SW 1271 (cell line): ENCODE measurements around the gene MESP2.
"Not testable (repeated sequence)": the region's sequence is repeated elsewhere in the genome, so short reads cannot be mapped to it uniquely, and the experiment has no call there.

Experiments
- DNase-seq, 2 experiments: peaks; one replicate each; lab custom pipeline; 2025; lab: John Stamatoyannopoulos, UW

MESP2 gene

GRCh38 chr15:89781055-89781454, 4.9 kb downstream of the MESP2 start:
- no peak for DNase-seq

- DNase-seq = no peak
Observed at GRCh38 chr15:89781891-89782618, 5.9 kb downstream of the MESP2 start.

GRCh38 chr15:89782619-89782950, 6.5 kb downstream of the MESP2 start:
- not testable (repeated sequence) for DNase-seq

- DNase-seq = no peak
Observed at GRCh38 chr15:89783111-89783860, 7.2 kb downstream of the MESP2 start.

DNA sequence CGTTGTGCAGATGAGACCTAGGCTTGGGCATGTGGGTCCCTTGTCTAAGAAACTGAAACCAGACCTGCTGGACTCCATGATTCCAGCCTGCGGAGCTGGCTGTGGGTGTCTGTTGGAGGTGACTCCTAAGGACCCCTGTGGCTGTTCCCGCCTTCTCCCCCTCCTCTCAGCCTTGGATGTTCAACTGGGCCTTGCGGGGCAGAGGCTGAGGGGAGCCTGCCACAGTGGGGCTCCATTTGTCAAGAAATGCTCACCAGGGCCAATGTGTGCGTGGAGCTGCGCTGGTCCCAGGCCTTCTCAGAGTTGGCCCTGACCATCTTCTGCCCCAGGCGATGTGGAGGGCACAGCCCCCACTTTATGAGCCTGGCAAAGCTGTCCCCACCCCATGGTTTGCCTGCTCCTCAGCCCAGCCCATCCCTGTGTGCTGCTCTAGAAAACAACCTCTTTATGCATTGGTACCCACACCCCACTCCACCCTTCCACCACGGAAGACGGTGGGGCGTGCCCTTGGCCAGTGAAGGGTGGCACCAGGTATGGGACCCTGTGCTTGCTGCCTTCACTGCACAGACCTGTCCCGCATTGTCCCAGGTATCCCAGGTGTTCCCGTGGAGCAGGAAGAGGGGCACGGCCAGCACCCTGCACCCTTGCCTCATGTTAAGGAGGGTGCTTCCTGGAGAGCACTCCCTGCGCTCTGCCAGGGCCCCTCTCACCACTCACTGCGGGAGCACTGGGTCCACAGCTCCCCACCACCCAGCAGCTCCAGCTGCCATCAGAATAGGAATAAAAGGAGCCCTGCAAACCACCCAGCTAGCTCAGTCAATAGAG, 7.9 kb downstream of the MESP2 start:
- DNase-seq = no peak

GRCh38 chr15:89784686-89784960, 8.5 kb downstream of the MESP2 start:
- no peak for DNase-seq

DNA sequence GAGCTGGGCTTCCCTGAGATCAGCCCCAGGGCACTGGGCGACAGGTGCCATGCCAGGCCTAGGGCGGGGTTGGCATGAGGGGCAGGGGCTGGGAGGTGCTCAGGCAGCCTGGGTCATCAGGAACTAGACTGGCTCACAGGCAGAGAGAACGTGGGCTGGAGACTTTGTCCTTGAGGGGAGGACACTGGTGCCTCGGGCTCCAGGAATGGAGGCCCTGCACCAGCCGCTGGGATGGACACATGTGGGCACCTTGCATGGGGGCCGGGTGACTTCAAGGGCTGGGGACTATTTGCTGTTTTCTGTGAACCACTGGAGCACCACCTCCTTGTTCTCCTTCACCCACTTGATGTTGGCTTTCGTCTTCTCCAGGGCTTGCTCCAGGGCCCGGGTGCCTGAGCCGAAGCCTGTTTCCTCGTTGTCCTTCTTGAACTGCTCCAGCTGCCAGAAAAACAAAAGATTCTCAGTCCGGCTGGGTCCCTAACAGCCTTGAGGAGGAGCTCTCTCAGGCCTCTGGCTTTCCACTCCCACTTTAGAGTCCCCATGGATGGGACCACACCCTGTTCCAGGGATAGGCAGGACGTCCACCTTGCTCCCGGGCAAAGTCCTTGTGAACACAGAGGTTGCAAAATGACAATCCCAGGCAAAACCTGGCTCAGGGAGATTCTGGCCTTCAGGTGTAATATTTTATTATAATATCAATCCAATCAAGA, 9.1 kb downstream of the MESP2 start:
- DNase-seq = no peak

- DNase-seq = no peak
Observed at GRCh38 chr15:89785774-89786140, 9.6 kb downstream of the MESP2 start.

DNA sequence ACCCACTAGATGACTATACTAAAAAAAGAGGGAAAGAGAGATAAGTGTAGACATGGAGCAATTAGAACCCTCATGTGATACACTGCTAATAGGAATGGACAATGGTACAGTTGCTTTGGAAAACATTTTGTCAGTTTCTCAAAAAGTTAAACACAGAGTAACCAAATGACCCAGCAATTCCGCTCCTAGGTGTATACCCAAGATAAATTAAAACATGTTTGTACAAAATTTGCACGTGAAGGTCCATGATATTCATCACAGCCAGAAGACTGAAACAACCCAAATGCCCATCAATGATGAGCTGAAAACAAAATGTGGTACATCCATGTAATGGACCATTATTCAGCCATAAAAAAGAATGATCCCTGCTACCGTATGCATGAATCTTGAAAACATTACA, 11.8 kb downstream of the MESP2 start:
- DNase-seq = no peak

- not testable (repeated sequence) for DNase-seq
Observed at GRCh38 chr15:89788585-89788984, 12.5 kb downstream of the MESP2 start.

DNA sequence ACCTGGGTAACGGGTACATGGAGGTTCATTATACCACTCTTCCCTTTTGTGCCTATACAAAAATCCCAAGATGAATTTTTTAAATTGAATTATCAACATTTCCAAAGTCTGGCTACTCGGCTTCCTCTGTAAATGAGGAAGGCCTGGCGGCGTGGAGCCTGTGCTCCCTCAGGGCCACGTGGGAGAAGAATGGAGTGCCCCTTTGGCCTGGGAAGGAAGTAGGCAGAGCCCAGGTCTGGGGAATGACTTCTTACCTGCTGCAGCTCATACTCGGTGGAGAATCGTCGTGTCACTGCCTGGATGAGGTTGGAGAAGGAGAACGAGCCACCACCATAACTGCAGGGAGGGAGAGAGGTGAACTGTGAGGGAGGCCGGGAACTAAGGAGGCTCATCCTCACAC, 14.1 kb downstream of the MESP2 start:
- no peak for DNase-seq

DNA sequence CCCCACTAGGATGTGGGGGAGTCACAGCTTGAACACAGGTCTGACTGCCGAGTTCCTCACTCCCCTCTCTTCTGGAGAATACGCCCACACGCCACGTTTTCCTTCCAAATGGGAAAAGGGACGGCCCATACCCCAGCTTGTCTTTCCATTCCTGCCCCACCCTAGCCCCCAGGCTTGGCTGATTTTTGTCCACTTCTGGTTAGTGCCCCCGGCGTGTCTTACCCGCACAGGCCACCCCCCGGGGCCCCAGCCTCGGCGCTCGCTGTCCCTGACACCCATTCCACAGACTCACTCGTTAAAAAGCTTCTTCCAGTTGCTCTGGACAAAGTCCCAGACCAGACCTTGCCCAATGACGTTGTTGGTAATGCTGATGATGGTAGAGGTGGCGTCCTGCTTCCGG, 14.5 kb downstream of the MESP2 start:
- no peak for DNase-seq

DNA sequence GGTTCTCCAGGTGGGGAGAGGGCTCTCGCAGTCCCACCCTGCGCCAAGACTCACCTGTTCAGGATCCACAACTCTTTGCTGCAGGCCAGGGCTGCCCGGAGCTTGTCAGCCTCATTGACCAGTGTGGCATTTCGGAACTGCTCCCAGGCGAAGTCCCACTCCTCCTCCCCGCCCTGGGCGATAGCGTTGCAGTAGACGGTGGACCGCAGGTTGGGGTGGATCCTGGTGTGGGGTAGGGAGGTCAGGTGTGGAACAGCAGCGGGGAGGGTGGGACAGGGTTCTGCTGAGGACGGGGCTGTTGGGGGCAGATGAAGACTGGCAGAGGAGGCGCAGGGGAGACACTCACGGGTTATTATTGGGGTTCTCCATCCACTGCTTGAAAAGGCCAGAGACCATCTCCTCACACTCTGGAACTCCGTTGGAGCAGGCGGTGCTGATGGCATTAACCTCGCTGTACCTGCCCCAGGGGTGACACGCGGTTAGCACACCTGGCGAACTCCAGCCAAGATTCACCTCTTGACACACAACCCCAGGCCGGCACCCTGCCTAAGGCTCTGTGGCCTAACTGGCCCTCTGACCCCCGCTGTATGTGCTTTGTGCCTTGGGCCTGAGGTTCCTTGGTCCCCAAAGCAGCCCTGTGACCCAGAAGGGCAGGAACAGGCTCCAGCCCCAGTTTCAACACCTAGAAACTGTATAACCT, 16.1 kb downstream of the MESP2 start:
- DNase-seq = no peak

DNA sequence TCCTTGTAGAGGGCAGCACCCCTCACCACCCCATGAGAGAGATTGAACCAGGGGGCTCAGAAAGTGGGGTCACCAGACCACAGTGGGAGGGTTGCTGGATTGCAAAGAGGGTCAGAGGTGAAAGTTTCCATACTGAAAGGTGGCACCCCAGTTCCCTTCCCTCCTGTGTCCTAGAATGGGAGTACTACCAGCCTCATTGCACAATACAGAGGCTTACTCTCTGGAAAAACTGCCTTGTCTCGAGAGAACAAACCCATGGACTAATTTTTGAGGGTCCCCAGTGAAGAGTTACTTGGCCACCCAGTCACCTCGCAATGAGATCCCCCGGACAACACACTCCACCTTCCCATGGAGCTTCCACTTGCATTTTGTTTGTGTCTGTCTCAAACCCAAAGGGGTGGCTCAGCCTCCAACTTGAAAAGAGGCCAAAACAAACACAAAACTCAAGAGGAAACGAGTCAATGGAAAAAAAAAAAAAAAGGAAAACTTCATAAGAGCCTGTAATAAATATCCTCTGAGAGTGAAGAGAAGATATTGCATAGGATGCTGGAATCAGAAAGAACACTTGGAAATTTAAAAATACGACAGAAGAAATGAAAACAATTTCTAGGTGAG, 18.6 kb downstream of the MESP2 start:
- no peak for DNase-seq

DNA sequence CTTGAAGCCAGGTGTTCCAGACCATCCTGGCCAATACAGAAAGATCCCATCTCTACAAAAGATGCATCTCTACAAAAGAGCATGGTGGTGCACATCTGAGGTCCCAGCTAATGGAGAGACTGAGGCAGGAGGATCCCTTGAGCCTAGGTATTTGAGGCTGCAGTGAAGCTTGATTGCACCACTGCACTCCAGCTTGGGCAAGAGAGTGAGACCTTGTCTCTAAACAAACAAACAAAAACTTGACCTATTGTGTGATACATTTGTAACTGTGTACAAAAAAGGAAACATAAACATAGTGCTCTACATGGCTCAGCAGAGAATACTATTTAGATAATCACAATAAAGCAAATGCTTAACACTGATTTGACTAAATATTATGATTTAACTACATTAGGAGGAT, 19.9 kb downstream of the MESP2 start:
- DNase-seq = no peak

GRCh38 chr15:89797678-89798201, 21.6 kb downstream of the MESP2 start:
- no peak for DNase-seq

GRCh38 chr15:89799011-89799911, 23.1 kb downstream of the MESP2 start:
- no peak for DNase-seq

DNA sequence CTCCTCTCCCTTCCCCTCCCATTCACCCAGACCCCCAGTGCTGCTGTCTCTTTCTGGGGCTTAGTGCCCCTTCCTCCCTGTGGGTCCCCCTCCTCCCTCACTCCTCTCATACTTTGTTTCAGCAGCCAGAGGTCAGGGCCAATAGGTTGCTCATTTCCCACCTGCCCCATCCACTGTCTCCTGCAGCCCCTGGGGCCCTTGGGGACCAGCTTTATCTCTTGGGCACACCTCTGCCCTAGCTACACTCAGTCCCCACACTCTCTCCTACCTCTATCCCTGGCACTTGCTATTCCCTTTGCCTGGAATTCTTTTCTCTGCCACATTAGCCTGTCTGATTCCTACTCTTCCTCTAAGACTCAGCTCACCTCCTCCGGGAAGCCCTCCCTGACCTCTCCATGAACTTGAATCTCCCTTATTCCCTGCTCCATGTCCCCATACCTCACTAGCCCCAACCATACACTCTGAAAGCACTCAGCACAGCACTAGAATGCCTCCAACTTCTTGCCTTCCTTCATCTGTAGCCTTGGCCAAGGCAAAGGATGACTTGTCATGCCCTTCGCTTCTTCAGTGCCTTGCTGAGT, 23.9 kb downstream of the MESP2 start:
- no peak for DNase-seq

DNA sequence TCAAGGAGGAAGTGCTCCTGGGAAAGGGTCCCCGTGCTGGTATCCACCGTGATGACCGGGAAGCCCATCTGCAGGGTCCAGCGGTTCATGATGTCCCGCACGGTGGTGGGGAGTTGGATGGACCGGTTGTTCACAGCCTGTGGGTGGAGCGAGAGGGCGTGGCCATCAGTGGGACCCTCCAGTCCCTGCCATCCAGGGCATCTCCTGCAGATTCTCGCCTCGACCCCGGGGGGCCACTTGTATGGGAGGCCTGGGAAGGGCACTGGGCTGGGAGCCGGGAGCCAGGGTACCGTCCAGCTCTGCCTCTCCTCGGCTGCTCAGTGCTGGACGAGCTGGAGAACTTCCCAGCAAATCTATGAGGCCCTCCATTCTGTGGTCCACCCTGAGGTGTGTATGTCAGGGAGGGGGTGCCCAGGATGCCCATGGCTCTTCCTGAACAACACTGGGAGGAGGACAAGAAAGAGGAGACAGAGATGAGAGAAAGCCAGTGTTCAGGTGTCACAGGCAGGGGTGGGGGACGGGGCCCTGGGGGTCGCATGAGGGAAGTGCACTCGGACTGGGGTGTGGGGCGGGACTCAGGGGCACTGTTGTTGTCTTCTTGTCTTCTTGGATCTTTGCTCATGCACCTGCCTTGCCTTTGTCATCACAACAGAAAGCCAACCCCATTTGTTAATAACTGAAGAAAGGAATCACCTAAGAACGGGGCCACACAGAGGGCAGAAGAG, 25.5 kb downstream of the MESP2 start:
- no peak for DNase-seq
